Transverse colon (tissue), 4 donors: Measurements from ENCODE around the gene HTT. TPM values are rescaled to one million over a fixed set of nuclear protein-coding genes. Genes with fewer than 3 reads are reported as not detected.
A peak's percentile ranks its signal among the peaks of the same experiment; 100 is the strongest.

Experiments used
- DNase-seq: peaks from one replicate; pipeline ENCODE4 v3.0.0-alpha.2; 2019
- H3K27ac ChIP-seq, 4 donors: fragments of 200-600 bp; sonication (generic); 2 replicates each; pipeline ENCODE4 v1.5.1; 2016 to 2018; ENCODE audit warnings: inconsistent platforms in 4 of 4
- H3K27me3 ChIP-seq: fragments of 200-600 bp; sonication (generic); 2 replicates; pipeline ENCODE4 v1.5.1; 2017; ENCODE audit warnings: inconsistent platforms
- H3K36me3 ChIP-seq, 4 donors: fragments of 200-600 bp; sonication (generic); 2 replicates each; pipeline ENCODE4 v1.5.1; 2017 to 2019; ENCODE audit warnings: inconsistent platforms in 4 of 4
- H3K4me1 ChIP-seq, 4 donors: fragments of 200-600 bp; sonication (generic); 2 replicates each; pipeline ENCODE4 v1.5.1; 2017 to 2020; ENCODE audit warnings: inconsistent platforms in 4 of 4
- H3K4me3 ChIP-seq, 4 donors: fragments of 200-600 bp; sonication (generic); 1 replicate in 1 of 4; 2 replicates in 3 of 4; pipeline versions ENCODE4 v1.5.1 to v1.6.1; 2017 to 2019; ENCODE audit warnings: inconsistent platforms in 4 of 4
- H3K9me3 ChIP-seq, 2 donors: fragments of 200-600 bp; sonication (generic); 2 replicates each; pipeline ENCODE4 v1.5.1; 2017 to 2019; ENCODE audit warnings: inconsistent platforms in 2 of 2
- EP300 ChIP-seq: sonication (generic); formaldehyde crosslinking; IDR thresholded peaks from one replicate; pipeline ENCODE4 v1.6.1; 2017; ENCODE audit warnings: antibody characterized with exemption, low read depth
- POLR2A ChIP-seq: fragments of 450-650 bp; IDR thresholded peaks from one replicate; pipeline ENCODE4 v1.6.1; 2016; ENCODE audit warnings: antibody characterized with exemption, mild to moderate bottlenecking, moderate library complexity
- POLR2AphosphoS5 ChIP-seq, 3 donors: sonication (generic); formaldehyde crosslinking; IDR thresholded peaks; one replicate each; pipeline ENCODE4 v1.6.1; 2016; ENCODE audit warnings: antibody characterized with exemption in 3 of 3
- WGBS, 2 donors: methylation state at CpG; one replicate each; pipeline ENCODE4 v1.1.5; 2018; ENCODE audit warnings: low coverage in 1 of 2; 5-methylcytosine and 5-hydroxymethylcytosine counted together
- in situ Hi-C, 4 donors: fragments of 200-750 bp; cut with MboI; loops; one replicate each; pipeline versions ENCODE4 v1.15.0 to v1.15.1; 2017; ENCODE audit warnings: low sequenced_read_pairs in 3 of 4, low pct_ligation_motif_present in 1 of 4, low pct_unique_long_range_greater_than_20kb in 1 of 4
- intact Hi-C: fragments of 100-400 bp; cut with DNase I; formaldehyde crosslinking; loops from one replicate; pipeline ENCODE4 v1.15.1; 2023; ENCODE audit warnings: low total_unique reads
- total RNA-seq, 4 donors: library from RNA; depleted of rRNA; stranded (reverse); fragments of >200 nt; gene quantifications; one replicate each; pipeline ENCODE4 v1.1.0, GENCODE V29; 2016
- TF ChIP-seq, protein P1 (sequence below), 5 experiments: fragments of 200-600 bp in 3 of 5; fragments of 450-650 bp in 2 of 5; sonication (generic) in 3 of 5; IDR thresholded peaks; 1 replicate in 2 of 5; 2 replicates in 3 of 5; pipeline ENCODE4 v1.5.1; 2016 to 2017; ENCODE audit warnings: antibody characterized with exemption in 5 of 5, inconsistent platforms in 3 of 5, mild to moderate bottlenecking in 2 of 5, moderate library complexity in 1 of 5

The HTT gene
- total RNA-seq, 4 donors from 2014 or later, result 40.0 to 111 (median 79.4) TPM

DNA sequence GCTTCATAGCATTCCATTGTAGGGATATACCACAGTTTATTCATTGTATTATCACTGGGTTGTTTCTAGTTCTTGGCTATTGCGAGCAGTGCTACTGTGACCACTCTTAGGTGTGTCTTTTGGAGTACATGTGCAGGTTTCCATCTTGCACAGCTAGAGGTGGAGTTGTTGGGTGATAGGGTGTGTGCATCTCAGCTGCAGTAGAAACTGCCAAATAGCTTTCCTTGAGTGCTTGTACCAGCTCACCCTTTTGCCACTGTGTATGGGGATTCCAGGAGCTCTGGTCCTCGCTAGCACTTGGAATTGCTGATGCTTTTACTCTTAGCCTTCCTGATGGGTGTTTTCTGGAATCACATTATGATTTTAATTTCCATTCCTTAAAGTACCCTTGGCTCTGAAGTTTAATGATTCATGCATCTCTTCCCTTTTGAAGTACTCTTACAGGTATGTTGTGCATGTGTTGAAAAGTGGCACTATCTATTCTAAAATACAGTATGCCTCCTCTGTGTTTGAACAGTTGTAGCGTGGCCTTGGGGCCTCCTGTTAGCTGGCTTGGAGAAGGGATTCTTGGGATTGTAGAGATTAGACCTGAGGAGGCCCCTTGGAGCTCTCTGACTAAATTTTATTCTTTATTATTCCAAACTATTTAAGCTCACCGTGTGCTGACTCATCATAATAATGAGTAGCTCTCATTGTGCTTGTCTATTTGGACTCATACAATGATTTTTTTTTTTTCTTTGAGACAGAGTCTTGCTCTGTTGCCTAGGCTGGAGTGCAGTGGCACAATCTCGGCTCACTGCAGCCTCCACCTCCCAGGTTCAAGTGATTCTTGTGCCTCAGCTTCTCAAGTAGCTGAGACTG lies 38.4 kb downstream of the HTT start:
- in situ Hi-C loops (no loop called here), intact Hi-C loops (no loop called here)
- H3K36me3 ChIP-seq, result peaks cover 0 to 49% (median 12%) of the 10 kb centered on the region in 4 donors
- no peaks in the 10 kb centered on the region for H3K27me3 ChIP-seq
- DNase-seq, result no peak
- H3K27ac ChIP-seq, result peak overlapping the region; percentile 13 to 35 (median 18)
- H3K4me1 ChIP-seq, result no peaks in the 10 kb centered on the region
- TF ChIP-seq, protein P1, sequence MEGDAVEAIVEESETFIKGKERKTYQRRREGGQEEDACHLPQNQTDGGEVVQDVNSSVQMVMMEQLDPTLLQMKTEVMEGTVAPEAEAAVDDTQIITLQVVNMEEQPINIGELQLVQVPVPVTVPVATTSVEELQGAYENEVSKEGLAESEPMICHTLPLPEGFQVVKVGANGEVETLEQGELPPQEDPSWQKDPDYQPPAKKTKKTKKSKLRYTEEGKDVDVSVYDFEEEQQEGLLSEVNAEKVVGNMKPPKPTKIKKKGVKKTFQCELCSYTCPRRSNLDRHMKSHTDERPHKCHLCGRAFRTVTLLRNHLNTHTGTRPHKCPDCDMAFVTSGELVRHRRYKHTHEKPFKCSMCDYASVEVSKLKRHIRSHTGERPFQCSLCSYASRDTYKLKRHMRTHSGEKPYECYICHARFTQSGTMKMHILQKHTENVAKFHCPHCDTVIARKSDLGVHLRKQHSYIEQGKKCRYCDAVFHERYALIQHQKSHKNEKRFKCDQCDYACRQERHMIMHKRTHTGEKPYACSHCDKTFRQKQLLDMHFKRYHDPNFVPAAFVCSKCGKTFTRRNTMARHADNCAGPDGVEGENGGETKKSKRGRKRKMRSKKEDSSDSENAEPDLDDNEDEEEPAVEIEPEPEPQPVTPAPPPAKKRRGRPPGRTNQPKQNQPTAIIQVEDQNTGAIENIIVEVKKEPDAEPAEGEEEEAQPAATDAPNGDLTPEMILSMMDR (IDR thresholded peaks at IDR 0.05), result no peak
- TF ChIP-seq POLR2AphosphoS5 (IDR thresholded peaks at IDR 0.05) (no peak), EP300 (no peak), POLR2A (no peak)
- H3K9me3 ChIP-seq, result no peaks in the 10 kb centered on the region
- H3K4me3 ChIP-seq, result no peak overlapping the region
- WGBS, 2 donors, result 86 to 87% methylated on average over 4 to 5 of the region's 5 CpGs

DNA sequence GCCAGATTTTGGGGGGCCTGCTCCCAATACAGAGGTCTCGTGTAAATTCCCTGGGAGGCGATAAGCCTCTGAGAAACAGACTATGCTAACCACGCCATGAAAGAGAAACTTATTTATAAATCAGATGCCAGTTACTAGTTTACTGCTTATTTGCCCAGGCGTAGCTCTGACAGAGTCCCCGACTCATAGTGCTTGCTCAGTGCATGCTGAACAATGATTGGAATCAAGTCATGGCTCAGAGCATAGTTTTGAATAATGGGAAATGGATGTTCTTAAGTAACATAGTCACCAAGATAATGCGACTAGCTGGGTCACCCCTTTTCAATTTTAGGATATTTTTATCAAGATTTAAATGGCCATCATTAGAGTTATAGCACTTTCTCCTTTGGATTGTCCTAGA lies 39.9 kb downstream of the HTT start:
- intact Hi-C loops (no loop called here), in situ Hi-C loops (no loop called here)
- TF ChIP-seq, protein P1 (IDR thresholded peaks at IDR 0.05), result no peak
- TF ChIP-seq EP300 (no peak), POLR2AphosphoS5 (IDR thresholded peaks at IDR 0.05) (no peak), POLR2A (no peak)
- Histone ChIP-seq H3K36me3 (peaks cover 0 to 58% (median 14%) of the 10 kb centered on the region in 4 donors), H3K27me3 (no peaks in the 10 kb centered on the region), H3K27ac (no peak overlapping the region), H3K9me3 (no peaks in the 10 kb centered on the region), H3K4me1 (no peaks in the 10 kb centered on the region), H3K4me3 (no peak overlapping the region)
- 94 to 100% methylated on average over 3 to 6 of the region's 6 CpGs for WGBS, 2 donors
- DNase-seq, result no peak

DNA sequence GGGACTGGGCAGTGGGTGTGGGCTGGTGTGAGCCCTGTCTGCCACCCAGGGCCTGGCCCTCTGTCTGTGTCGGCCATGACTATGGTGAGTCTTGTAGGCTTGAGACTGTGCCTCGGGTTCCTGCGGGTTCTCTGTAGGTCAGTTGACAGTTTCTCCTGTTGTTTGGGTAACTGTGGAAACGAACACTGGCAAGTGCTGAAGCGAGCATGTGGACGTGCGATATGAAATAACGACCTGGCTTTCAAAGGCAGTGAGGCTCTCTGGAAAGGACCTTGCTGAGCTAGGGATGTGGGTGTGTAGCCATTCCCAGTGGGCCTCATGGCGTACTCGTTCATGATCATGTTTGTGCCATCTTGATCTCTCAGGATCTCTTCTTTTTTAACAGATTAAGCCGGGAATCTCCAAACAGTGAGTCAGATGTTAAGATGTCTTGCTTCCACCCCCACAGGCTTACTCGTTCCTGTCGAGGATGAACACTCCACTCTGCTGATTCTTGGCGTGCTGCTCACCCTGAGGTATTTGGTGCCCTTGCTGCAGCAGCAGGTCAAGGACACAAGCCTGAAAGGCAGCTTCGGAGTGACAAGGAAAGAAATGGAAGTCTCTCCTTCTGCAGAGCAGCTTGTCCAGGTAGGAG lies 41.3 kb downstream of the HTT start:
- TF ChIP-seq, protein P1 (IDR thresholded peaks at IDR 0.05), result no peak
- TF ChIP-seq POLR2A (no peak), EP300 (no peak), POLR2AphosphoS5 (IDR thresholded peaks at IDR 0.05) (no peak)
- in situ Hi-C loops, result no loop called here
- no peak overlapping the region for H3K27ac ChIP-seq
- H3K9me3 ChIP-seq, result no peaks in the 10 kb centered on the region
- no peaks in the 10 kb centered on the region for H3K4me1 ChIP-seq
- no peak for DNase-seq
- intact Hi-C loops, result no loop called here
- 86 to 88% methylated on average over 10 to 15 of the region's 15 CpGs for WGBS, 2 donors
- H3K4me3 ChIP-seq, result no peak overlapping the region
- no peaks in the 10 kb centered on the region for H3K27me3 ChIP-seq
- H3K36me3 ChIP-seq, result peaks cover 0 to 47% (median 14%) of the 10 kb centered on the region in 4 donors

DNA sequence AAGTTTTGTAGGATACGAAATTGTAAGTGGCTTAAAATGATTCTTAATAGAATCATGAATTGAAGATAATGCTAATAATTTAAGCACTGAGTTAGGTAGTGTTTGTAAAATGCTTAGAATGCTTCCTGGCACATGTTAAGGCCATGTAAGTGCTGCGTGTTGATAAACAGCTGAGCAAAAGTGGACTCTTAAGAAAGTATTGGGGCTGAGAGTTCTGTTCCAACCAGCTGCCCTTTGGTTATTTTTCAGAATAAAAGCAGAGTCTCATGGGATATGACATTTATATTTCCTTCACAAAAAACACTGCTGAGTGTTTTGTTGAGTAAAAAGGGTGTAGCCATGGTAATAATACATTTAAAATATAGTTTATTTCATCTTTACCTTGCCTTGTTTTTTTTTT lies 42.5 kb downstream of the HTT start:
- H3K9me3 ChIP-seq, result no peaks in the 10 kb centered on the region
- WGBS, 2 donors, result 78 to 83% methylated on average over 2 of the region's 2 CpGs
- no peaks in the 10 kb centered on the region for H3K27me3 ChIP-seq
- in situ Hi-C loops, result no loop called here
- intact Hi-C loops, result no loop called here
- no peak for DNase-seq
- TF ChIP-seq, protein P1 (IDR thresholded peaks at IDR 0.05), result no peak
- TF ChIP-seq EP300 (no peak), POLR2A (no peak)
- H3K4me1 ChIP-seq, result peaks cover 0 to 3% (median 2%) of the 10 kb centered on the region in 4 donors
- no peak overlapping the region for H3K4me3 ChIP-seq
- no peak overlapping the region for H3K27ac ChIP-seq
- H3K36me3 ChIP-seq, result peaks cover 0 to 41% (median 14%) of the 10 kb centered on the region in 4 donors
